IMR-90 (cell line): ENCODE results near the gene IGF1R. TPM values are rescaled to one million over a fixed set of nuclear protein-coding genes. Genes with fewer than 3 reads are reported as not detected.

Experiments
- ATAC-seq: fragments of 200-7000 bp; cut with Tn5 transposase; 2 replicates; pipeline ENCODE4 v1.9.1; 2020; ENCODE audit warnings: low read depth, mild to moderate bottlenecking, moderate library complexity
- BruUV-seq: library from RNA; stranded (reverse); fragments of 400-500 nt; replicated peaks from 2 replicates; lab custom pipeline; 2021; lab: Mats Ljungman, UMichigan
- CTCF ChIA-PET: fragments of 300-600 bp; formaldehyde crosslinking; extraction: SDS; loops from one replicate; lab custom pipeline; 2021; ENCODE audit warnings: antibody characterized with exemption; lab: Yijun Ruan, JAX
- POLR2A ChIA-PET: fragments of 300-600 bp; sonication (Branson Sonifier 250); formaldehyde crosslinking; loops from one replicate; lab custom pipeline; 2022; ENCODE audit warnings: antibody characterized with exemption; ENCODE audit not compliant: unreplicated experiment; lab: Charles Lee
- DNase-seq: peaks from one replicate; pipeline ENCODE4 v3.0.0; 2013
- H2AFZ ChIP-seq: replicated peaks from 2 replicates; pipeline ENCODE3; 2013; ENCODE audit warnings: low read length, mild to moderate bottlenecking; ENCODE audit not compliant: poor library complexity
- H2AK5ac ChIP-seq: 2 replicates; pipeline ENCODE4 v1.6.1; 2013; ENCODE audit warnings: low read depth, low read length, inconsistent platforms
- H2AK9ac ChIP-seq: replicated peaks from 2 replicates; pipeline ENCODE3; 2013; ENCODE audit warnings: mild to moderate bottlenecking, low read depth, low read length, moderate library complexity; ENCODE audit not compliant: poor library complexity
- H2BK120ac ChIP-seq: 2 replicates; pipeline ENCODE4 v1.6.1; 2013; ENCODE audit warnings: low read depth, low read length, inconsistent platforms
- H2BK15ac ChIP-seq: 3 replicates; pipeline ENCODE4 v1.6.1; 2013; ENCODE audit warnings: low read depth, low read length, inconsistent platforms
- H2BK20ac ChIP-seq: 2 replicates; pipeline ENCODE4 v1.6.1; 2013; ENCODE audit warnings: low read depth, mild to moderate bottlenecking, inconsistent platforms, low read length, moderate library complexity
- H2BK5ac ChIP-seq: 2 replicates; pipeline ENCODE4 v1.6.1; 2013; ENCODE audit warnings: mild to moderate bottlenecking, low read depth, low read length, inconsistent platforms; ENCODE audit not compliant: poor library complexity, severe bottlenecking
- H3K14ac ChIP-seq: replicated peaks from 2 replicates; pipeline ENCODE4 v1.6.1; 2013; ENCODE audit warnings: low read depth, low read length, inconsistent platforms
- H3K18ac ChIP-seq: 2 replicates; pipeline ENCODE4 v1.6.1; 2013; ENCODE audit warnings: low read depth, low read length, control low read depth
- H3K23ac ChIP-seq: 2 replicates; pipeline ENCODE4 v1.6.1; 2013; ENCODE audit warnings: low read depth, low read length, inconsistent platforms
- H3K27ac ChIP-seq: 2 replicates; pipeline ENCODE4 v1.5.1; 2013; ENCODE audit warnings: mild to moderate bottlenecking, control low read depth, low read length; ENCODE audit not compliant: insufficient read depth
- H3K27me3 ChIP-seq: 2 replicates; pipeline ENCODE4 v1.6.1; 2013; ENCODE audit warnings: low read length; ENCODE audit not compliant: control insufficient read depth, insufficient read depth
- H3K36me3 ChIP-seq: 2 replicates; pipeline ENCODE4 v1.6.1; 2013; ENCODE audit warnings: low read length, mixed read lengths; ENCODE audit not compliant: control insufficient read depth, insufficient read depth
- H3K4ac ChIP-seq: 2 replicates; pipeline ENCODE4 v1.6.1; 2013; ENCODE audit warnings: low read depth, low read length, inconsistent platforms
- H3K4me1 ChIP-seq: 2 replicates; pipeline ENCODE4 v1.6.1; 2013; ENCODE audit warnings: low read length, mixed read lengths; ENCODE audit not compliant: control insufficient read depth, insufficient read depth
- H3K4me2 ChIP-seq: 2 replicates; pipeline ENCODE4 v1.6.1; 2013; ENCODE audit warnings: low read depth, mild to moderate bottlenecking, control low read depth, low read length, moderate library complexity
- H3K4me3 ChIP-seq: 2 replicates; pipeline ENCODE4 v1.5.1; 2013; ENCODE audit warnings: low read depth, mild to moderate bottlenecking, control low read depth, low read length, moderate library complexity; ENCODE audit not compliant: insufficient read depth
- H3K56ac ChIP-seq: 2 replicates; pipeline ENCODE4 v1.6.1; 2013; ENCODE audit warnings: low read length, inconsistent platforms; ENCODE audit not compliant: insufficient read depth; ENCODE audit errors: extremely low read depth
- H3K79me1 ChIP-seq, 2 experiments: 2 replicates each; pipeline ENCODE4 v1.6.1; 2013; ENCODE audit warnings: low read length in 2 of 2, inconsistent platforms in 1 of 2, low read depth in 1 of 2
- H3K9ac ChIP-seq: 2 replicates; pipeline ENCODE4 v1.6.1; 2013; ENCODE audit warnings: low read depth, low read length, control low read depth
- H3K9me1 ChIP-seq: 2 replicates; pipeline ENCODE4 v1.6.1; 2013; ENCODE audit warnings: low read length, inconsistent platforms; ENCODE audit not compliant: insufficient read depth
- H3K9me3 ChIP-seq: 2 replicates; pipeline ENCODE4 v1.6.1; 2013; ENCODE audit warnings: low read length; ENCODE audit not compliant: control insufficient read depth, insufficient read depth
- H4K20me1 ChIP-seq: 2 replicates; pipeline ENCODE4 v1.6.1; 2013; ENCODE audit warnings: low read length, inconsistent platforms; ENCODE audit not compliant: insufficient read depth
- H4K5ac ChIP-seq: 2 replicates; pipeline ENCODE4 v1.6.1; 2013; ENCODE audit warnings: mild to moderate bottlenecking, low read depth, low read length, control low read depth
- H4K8ac ChIP-seq, 2 experiments: 2 replicates each; pipeline ENCODE4 v1.6.1; 2013; ENCODE audit warnings: low read depth in 2 of 2, low read length in 2 of 2, control low read depth in 1 of 2, inconsistent platforms in 1 of 2
- H4K91ac ChIP-seq: 2 replicates; pipeline ENCODE4 v1.6.1; 2013; ENCODE audit warnings: low read depth, low read length, inconsistent platforms; ENCODE audit not compliant: insufficient read depth
- BHLHE40 ChIP-seq: fragments of 150-350 bp; IDR thresholded peaks from 2 replicates; pipeline ENCODE4 v1.6.1; 2016; ENCODE audit warnings: mild to moderate bottlenecking, low read depth, low read length
- CEBPB ChIP-seq: IDR thresholded peaks from 2 replicates; pipeline ENCODE4 v1.6.1; 2012; ENCODE audit warnings: low read depth, low read length, improper control_type of control experiment
- CHD1 ChIP-seq: IDR thresholded peaks from 2 replicates; pipeline ENCODE4 v1.6.1; 2012; ENCODE audit warnings: low read depth, low read length, improper control_type of control experiment
- CTCF ChIP-seq: conservative IDR thresholded peaks from 2 replicates; pipeline ENCODE4 v1.5.1; 2012; ENCODE audit warnings: mild to moderate bottlenecking, low read depth, low read length, improper control_type of control experiment
- FOS ChIP-seq: fragments of 150-350 bp; IDR thresholded peaks from 2 replicates; pipeline ENCODE4 v1.6.1; 2016; ENCODE audit warnings: low read depth, low read length
- MAFK ChIP-seq: IDR thresholded peaks from 2 replicates; pipeline ENCODE4 v1.6.1; 2012; ENCODE audit warnings: low read depth, low read length, improper control_type of control experiment
- MAZ ChIP-seq: IDR thresholded peaks from 2 replicates; pipeline ENCODE4 v1.6.1; 2012; ENCODE audit warnings: low read depth, mild to moderate bottlenecking, low read length, improper control_type of control experiment, moderate library complexity, borderline replicate concordance
- MXI1 ChIP-seq: IDR thresholded peaks from 2 replicates; pipeline ENCODE4 v1.6.1; 2012; ENCODE audit warnings: low read depth, mild to moderate bottlenecking, low read length, moderate library complexity, borderline replicate concordance
- NFE2L2 ChIP-seq: fragments of 150-350 bp; IDR thresholded peaks from 2 replicates; pipeline ENCODE4 v1.6.1; 2016; ENCODE audit warnings: low read depth, mild to moderate bottlenecking, low read length
- POLR2A ChIP-seq: IDR thresholded peaks from 2 replicates; pipeline ENCODE4 v1.6.1; 2012; ENCODE audit warnings: mild to moderate bottlenecking, low read depth, low read length
- RAD21 ChIP-seq: IDR thresholded peaks from 2 replicates; pipeline ENCODE4 v1.6.1; 2012; ENCODE audit warnings: low read length, improper control_type of control experiment
- RCOR1 ChIP-seq: IDR thresholded peaks from 2 replicates; pipeline ENCODE4 v1.6.1; 2012; ENCODE audit warnings: mild to moderate bottlenecking, low read length, improper control_type of control experiment; ENCODE audit not compliant: insufficient replicate concordance
- RFX5 ChIP-seq: IDR thresholded peaks from 2 replicates; pipeline ENCODE4 v1.8.0; 2012; ENCODE audit warnings: low read depth, mild to moderate bottlenecking, low read length, moderate library complexity
- SMC3 ChIP-seq: fragments of 150-350 bp; IDR thresholded peaks from 2 replicates; pipeline ENCODE4 v1.6.1; 2016; ENCODE audit warnings: low read depth, mild to moderate bottlenecking, antibody characterized with exemption, low read length, moderate library complexity
- USF2 ChIP-seq: fragments of 150-350 bp; IDR thresholded peaks from 2 replicates; pipeline ENCODE4 v1.6.1; 2017; ENCODE audit warnings: mild to moderate bottlenecking, antibody characterized with exemption, low read length, low read depth
- WGBS, 2 experiments: methylation state at CpG; one replicate each; pipeline versions ENCODE4 v1.1.5 to v1.1.7; 2013; ENCODE audit warnings: missing lambda C conversion rate in 2 of 2; ENCODE audit not compliant: insufficient read length in 1 of 2; ENCODE audit errors: extremely low coverage in 2 of 2; 5-methylcytosine and 5-hydroxymethylcytosine counted together
- dilution Hi-C: fragments of 300-500 bp; cut with HindIII; formaldehyde crosslinking; loops from one replicate; pipeline ENCODE4 v1.14.3; 2018; ENCODE audit warnings: low sequenced_read_pairs; ENCODE audit not compliant: unreplicated experiment
- in situ Hi-C: fragments of 300-500 bp; cut with MboI; formaldehyde crosslinking; loops from 3 replicates; pipeline ENCODE4 v1.14.3; 2019; ENCODE audit warnings: low sequenced_read_pairs, inconsistent platforms, mixed read lengths
- intact Hi-C: fragments of 100-400 bp; cut with micrococcal nuclease; formaldehyde crosslinking; loops from 2 replicates; pipeline ENCODE4 v1.10.0; 2022
- polyA plus RNA-seq, 3 experiments: library from polyadenylated mRNA; depleted of rRNA; stranded (reverse); fragments of >200 nt; gene quantifications; 2 replicates each; pipeline ENCODE4 v1.2.3, GENCODE V29; 2012; ENCODE audit warnings: low replicate concordance in 1 of 3
- total RNA-seq: library from RNA; depleted of rRNA; stranded (reverse); fragments of >200 nt; gene quantifications from 2 replicates; pipeline ENCODE4 v1.2.3, GENCODE V29; 2012
- TF ChIP-seq, protein P1 (sequence below): fragments of 150-350 bp; IDR thresholded peaks from 2 replicates; pipeline ENCODE4 v1.6.1; 2016; ENCODE audit warnings: low read depth, mild to moderate bottlenecking, low read length, moderate library complexity, borderline replicate concordance

The IGF1R gene
- total and polyA plus RNA-seq, 2 of the 4 experiments (the other 2 are of a cell fraction): 24.0 to 24.9 TPM

DNA sequence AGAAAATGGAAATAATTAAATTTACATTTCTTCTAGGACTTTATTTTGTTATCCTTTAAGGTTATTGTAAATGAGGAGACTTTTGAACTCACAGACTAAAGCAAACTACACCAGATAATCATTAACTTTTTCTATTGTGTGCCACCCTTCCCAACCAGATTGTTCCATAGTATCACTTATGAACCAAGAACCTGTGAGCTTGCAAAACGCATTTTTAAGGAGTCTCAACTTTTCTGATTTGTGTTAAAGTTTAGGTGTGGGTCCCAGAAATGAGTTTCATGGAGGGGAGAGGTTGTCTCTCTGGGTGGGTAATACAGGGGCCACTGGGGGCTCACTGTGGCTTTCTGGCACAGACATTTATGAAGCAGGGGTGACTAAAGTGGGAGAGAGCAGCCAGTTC is 75.7 kb downstream of the IGF1R start:
- Histone ChIP-seq H3K18ac (no peak overlapping the region), H3K4me3 (no peak overlapping the region), H2AK5ac (no peak overlapping the region), H2BK120ac (no peak overlapping the region), H4K20me1 (peaks cover 72% of the 10 kb centered on the region), H3K79me1 (peaks cover 33 to 81% of the 10 kb centered on the region in 2 experiments), H2BK20ac (no peak overlapping the region), H4K91ac (no peak overlapping the region), H2AK9ac (no peak overlapping the region), H3K9me1 (peaks cover 51% of the 10 kb centered on the region), H2AFZ (no peak overlapping the region), H2BK5ac (no peak overlapping the region), H3K27me3 (no peaks in the 10 kb centered on the region), H4K8ac (no peak overlapping the region), H3K4me1 (peaks cover 48% of the 10 kb centered on the region), H3K4me2 (no peak overlapping the region), H3K27ac (no peak overlapping the region), H3K36me3 (no peaks in the 10 kb centered on the region), H3K9me3 (no peaks in the 10 kb centered on the region), H3K14ac (no peak overlapping the region), H3K56ac (no peak overlapping the region), H3K23ac (no peak overlapping the region), H3K4ac (no peak overlapping the region), H3K9ac (no peak overlapping the region), H4K5ac (no peak overlapping the region), H2BK15ac (no peak overlapping the region)
- POLR2A ChIA-PET: no interaction called here
- CTCF ChIA-PET: no interaction called here
- BruUV-seq: no TSS peak
- ATAC-seq: no peak
- DNase-seq: no peak
- intact Hi-C loops: no loop called here
- in situ Hi-C loops: no loop called here
- no CpG with 5 or more reads among the region's 1 CpG for WGBS, 2 experiments
- dilution Hi-C loops: no loop called here
- TF ChIP-seq CEBPB (no peak), SMC3 (no peak), MAZ (no peak), RCOR1 (no peak), FOS (no peak), RAD21 (no peak), CHD1 (no peak), MXI1 (no peak), MAFK (no peak), NFE2L2 (no peak), POLR2A (no peak), CTCF (no peak), BHLHE40 (no peak), USF2 (no peak), RFX5 (no peak)
- TF ChIP-seq, protein P1, sequence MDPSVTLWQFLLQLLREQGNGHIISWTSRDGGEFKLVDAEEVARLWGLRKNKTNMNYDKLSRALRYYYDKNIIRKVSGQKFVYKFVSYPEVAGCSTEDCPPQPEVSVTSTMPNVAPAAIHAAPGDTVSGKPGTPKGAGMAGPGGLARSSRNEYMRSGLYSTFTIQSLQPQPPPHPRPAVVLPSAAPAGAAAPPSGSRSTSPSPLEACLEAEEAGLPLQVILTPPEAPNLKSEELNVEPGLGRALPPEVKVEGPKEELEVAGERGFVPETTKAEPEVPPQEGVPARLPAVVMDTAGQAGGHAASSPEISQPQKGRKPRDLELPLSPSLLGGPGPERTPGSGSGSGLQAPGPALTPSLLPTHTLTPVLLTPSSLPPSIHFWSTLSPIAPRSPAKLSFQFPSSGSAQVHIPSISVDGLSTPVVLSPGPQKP: no peak
